ENCODE results near the gene TRNP1.

DNA sequence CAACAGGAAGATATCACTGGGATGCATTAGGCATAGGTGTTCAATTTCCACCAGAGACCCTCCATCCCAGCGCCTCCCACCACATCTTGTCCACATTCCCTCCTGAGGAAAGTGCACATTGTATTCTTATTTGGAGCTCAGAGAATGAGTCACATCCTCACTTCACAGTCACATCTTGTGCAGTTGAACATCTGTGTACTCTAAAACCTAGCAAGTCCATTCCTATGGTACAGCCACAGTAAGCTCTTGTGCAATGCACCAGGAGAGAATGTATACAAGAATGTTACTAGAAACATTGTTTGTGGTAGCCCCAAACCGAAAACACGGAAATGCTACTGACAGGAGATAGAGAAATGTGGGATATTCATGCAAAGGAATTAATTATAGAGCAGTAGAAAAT is 31.7 kb upstream of the TRNP1 start:
- TF ChIP-seq, protein P1, sequence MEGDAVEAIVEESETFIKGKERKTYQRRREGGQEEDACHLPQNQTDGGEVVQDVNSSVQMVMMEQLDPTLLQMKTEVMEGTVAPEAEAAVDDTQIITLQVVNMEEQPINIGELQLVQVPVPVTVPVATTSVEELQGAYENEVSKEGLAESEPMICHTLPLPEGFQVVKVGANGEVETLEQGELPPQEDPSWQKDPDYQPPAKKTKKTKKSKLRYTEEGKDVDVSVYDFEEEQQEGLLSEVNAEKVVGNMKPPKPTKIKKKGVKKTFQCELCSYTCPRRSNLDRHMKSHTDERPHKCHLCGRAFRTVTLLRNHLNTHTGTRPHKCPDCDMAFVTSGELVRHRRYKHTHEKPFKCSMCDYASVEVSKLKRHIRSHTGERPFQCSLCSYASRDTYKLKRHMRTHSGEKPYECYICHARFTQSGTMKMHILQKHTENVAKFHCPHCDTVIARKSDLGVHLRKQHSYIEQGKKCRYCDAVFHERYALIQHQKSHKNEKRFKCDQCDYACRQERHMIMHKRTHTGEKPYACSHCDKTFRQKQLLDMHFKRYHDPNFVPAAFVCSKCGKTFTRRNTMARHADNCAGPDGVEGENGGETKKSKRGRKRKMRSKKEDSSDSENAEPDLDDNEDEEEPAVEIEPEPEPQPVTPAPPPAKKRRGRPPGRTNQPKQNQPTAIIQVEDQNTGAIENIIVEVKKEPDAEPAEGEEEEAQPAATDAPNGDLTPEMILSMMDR (IDR thresholded peaks at IDR 0.05), result no peak
- TF ChIP-seq EZH2phosphoT487 (IDR thresholded peaks at IDR 0.05), result no peak
- no peak for TF ChIP-seq EZH2 (IDR thresholded peaks at IDR 0.05)

Measured in neural progenitor cell (in vitro differentiated cells).